GM21528 (cell line): ENCODE data around the gene DYNLT2B.
"Not testable (repeated sequence)": the region's sequence is repeated elsewhere in the genome, so short reads cannot be mapped to it uniquely, and the experiment has no call there.

Experiments
- ATAC-seq: cut with Tn5 transposase; IDR thresholded peaks from one replicate; pipeline ENCODE4 v1.9.1; 2021; ENCODE audit warnings: mild to moderate bottlenecking, moderate library complexity; ENCODE audit not compliant: unreplicated experiment, low FRiP score

The DYNLT2B gene

DNA sequence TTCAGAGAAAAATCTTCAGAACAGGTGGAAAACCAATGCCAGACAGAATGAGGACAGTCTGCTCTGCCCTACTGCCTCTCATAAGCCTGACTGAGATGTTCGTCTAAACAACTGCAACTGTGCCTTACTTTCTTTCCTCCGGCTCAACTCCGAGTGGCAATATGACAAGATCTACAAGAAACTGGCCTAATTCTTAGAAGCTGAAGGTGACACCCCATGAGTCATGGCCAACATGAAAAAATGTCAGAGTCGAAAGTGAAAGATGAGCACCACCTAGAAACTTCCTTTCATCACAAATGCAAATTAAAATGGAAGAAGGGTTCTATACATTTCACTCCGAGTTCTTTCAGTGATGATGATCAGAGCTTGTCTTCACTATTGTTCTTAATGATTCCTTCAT, 43.5 kb downstream of the DYNLT2B start:
- peak; percentile 75 for ATAC-seq

DNA sequence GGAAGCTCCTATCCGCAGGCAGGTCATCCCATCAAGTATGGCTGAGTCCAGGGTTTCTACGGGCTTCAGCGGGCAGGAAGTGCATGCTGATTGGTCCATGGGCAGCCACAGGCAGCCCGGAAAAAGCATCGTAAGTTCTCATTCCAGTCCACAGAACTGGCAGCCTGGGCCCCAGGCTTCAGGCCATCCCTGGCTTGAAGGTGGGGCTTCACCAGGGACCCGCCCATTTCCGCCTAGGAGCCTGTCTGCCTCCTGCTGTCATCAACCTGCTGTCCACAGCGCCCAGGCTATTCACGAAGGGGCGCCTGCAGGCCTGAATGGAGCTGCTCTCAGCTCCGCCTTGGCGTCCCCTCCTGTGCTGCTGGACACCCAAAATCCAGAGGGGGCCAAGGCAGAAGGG, 44.4 kb downstream of the DYNLT2B start:
- ATAC-seq: no peak

- no peak for ATAC-seq
These were observed 45.2 kb downstream of the DYNLT2B start for GRCh38 chr3:196272826-196273225.

DNA sequence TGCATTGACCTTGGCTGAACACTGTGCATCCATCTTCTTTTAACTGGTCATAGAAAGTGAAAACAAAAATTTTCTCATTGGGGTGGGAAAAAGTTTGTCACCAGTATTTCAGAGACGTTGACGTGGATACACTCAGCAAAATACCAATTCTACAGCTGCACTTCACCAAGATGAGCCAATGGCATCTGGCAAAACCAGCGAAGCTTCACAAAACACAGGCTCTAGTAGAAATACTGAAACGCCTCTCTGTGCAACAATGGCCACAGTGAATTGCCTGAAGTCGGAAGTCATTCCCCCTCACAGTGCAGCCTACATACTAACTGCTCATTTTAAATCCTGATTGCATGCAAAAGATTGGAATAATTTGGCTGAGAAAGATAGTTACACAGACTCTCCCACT, 47.5 kb downstream of the DYNLT2B start:
- ATAC-seq: no peak

DNA sequence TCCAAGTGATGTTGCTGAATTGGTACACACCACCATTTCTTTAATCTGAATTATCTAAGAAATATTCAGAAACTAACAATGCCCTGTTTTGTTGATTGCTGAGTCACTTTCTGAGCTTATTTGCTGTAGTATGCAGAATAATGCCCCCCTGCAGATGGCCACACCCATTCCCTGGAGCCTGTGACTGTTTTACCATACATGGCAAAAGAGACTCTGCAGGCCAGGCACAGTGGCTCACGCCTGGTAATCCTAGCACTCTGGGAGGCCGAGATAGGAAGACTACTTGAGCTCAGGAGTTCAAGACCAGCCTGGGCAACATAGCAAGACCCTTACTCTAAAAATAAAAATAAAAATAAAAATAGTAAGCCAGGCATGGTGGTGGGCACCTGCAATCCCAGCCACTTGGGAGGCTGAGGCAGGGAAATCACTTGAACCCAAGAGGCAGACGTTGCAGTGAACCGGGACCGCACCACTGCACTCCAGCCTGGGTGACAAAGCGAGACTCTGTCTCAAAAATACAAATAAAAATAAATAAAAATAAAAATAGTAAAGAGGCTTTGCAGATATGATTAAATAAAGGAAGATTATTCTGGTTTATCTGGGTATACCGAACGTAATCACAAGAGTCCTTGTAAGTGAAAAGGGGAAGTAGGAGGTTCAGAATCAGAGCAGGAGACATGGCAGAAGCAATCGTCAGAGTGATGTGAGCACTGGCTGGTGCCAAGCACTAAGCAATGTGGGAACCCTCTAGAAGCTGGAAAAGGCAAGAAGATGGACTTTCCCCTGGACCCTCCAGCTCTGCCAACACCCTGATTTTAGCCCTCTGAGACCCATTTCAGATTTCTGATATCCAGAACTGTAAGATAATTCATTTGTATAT, 49.5 kb downstream of the DYNLT2B start:
- no peak for ATAC-seq

GRCh38 chr3:196263819-196264218, 54.2 kb downstream of the DYNLT2B start:
- no peak for ATAC-seq

DNA sequence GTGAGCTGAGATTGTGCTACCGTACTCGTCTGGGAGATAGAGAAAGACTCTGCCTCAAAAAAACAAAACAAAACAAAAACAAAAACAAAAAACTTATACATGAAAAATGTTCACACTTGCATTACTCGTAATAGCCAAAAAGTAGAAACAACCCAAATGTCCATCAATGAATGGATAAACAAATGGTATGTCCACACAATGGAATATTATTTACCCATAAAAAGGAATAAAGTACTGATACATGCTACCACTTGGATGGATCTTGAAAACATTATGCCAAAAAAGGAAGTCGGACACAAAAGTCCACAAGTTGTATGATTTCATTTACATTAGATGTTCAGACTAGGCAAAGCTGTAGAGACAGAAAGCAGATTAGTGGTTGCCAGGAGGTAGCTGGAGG, 57.3 kb downstream of the DYNLT2B start:
- ATAC-seq: no peak

DNA sequence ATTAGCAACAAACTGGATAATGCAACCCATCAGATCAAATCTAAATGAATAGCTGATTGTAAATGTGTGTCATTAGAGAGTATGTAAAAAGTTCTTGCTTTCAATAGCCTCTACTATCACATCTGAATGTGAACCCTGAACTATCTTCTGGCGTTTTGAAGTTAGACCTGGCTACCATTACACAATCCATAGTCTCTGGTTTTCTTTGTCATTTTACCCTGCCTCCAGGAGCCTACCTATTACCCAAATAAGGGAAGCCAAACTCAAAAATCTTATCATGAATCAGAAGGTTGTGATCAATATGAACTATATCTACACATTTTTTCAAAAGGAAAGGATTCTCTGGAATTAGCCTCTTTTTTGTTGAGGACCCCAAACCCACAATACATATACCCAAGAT, 62.3 kb downstream of the DYNLT2B start:
- no peak for ATAC-seq

- ATAC-seq: no peak
These were observed 63.4 kb downstream of the DYNLT2B start for GRCh38 chr3:196254376-196255283.

GRCh38 chr3:196251918-196252317, 66.1 kb downstream of the DYNLT2B start:
- no peak for ATAC-seq

GRCh38 chr3:196246612-196247308, 71.3 kb downstream of the DYNLT2B start:
- no peak for ATAC-seq

DNA sequence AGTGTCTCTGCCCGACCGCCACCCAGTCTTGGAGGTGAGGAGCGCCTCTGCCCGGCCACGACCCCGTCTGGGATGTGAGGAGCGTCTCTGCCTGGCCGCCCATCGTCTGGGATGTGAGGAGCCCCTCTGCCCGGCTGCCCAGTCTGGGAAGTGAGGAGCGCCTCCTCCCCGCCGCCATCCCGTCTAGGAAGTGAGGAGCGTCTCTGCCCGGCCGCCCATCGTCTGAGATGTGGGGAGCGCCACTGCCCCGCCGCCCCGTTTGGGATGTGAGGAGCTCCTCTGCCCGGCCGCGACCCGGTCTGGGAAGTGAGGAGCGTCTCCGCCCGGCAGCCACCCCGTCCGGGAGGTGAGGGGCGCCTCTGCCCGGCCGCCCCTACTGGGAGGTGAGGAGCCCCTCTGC, 73.9 kb downstream of the DYNLT2B start:
- not testable (repeated sequence) for ATAC-seq

GRCh38 chr3:196241704-196242103, 76.3 kb downstream of the DYNLT2B start:
- no peak for ATAC-seq
